ENCODE data around the gene VDAC2.

GRCh38 chr10:75234017-75234682 lies 23.6 kb downstream of the VDAC2 start:
- TF ChIP-seq ZNF830 (tag by site-specific recombination; IDR thresholded peaks at IDR 0.05; ENCODE audit: low read depth) (no peak), ZNF513 (tag by site-specific recombination; IDR thresholded peaks at IDR 0.05) (no peak), CTCF (tag by site-specific recombination; IDR thresholded peaks at IDR 0.05) (no peak), ZEB2 (tag by site-specific recombination; IDR thresholded peaks at IDR 0.05) (peak; percentile 78; the same call in 1 of the 2 replicates), ZNF18 (tag by site-specific recombination; IDR thresholded peaks at IDR 0.05) (no peak), ZNF211 (tag by site-specific recombination; IDR thresholded peaks at IDR 0.05; ENCODE audit: low read depth) (no peak)
